CD14-positive monocyte (primary cell): ENCODE data around the gene SLC25A44. TPM values are rescaled to one million over a fixed set of nuclear protein-coding genes. Genes with fewer than 3 reads are reported as not detected.

Source experiments
- DNase-seq, 3 donors: peaks; one replicate each; pipeline ENCODE4 v3.0.0-alpha.2; 2011 to 2022
- H2AFZ ChIP-seq: 2 replicates; pipeline ENCODE4 v1.6.0; 2012; ENCODE audit warnings: mild to moderate bottlenecking, low read depth, low read length, inconsistent platforms; ENCODE audit not compliant: insufficient read depth, poor library complexity, severe bottlenecking
- H3K27ac ChIP-seq, 2 donors: 1 replicate in 1 of 2; 2 replicates in 1 of 2; pipeline ENCODE4 v1.5.1; 2012 to 2013; ENCODE audit warnings: low read length in 2 of 2, control low read depth in 1 of 2, inconsistent platforms in 1 of 2, low read depth in 1 of 2, mild to moderate bottlenecking in 1 of 2
- H3K27me3 ChIP-seq, 2 donors: one replicate each; pipeline versions ENCODE4 v1.6.0 to v1.6.1; 2011 to 2013; ENCODE audit warnings: low read length in 2 of 2; ENCODE audit not compliant: control insufficient read depth in 2 of 2, insufficient read depth in 2 of 2
- H3K36me3 ChIP-seq, 2 donors: replicated peaks in 1 of 2; 1 replicate in 1 of 2; 2 replicates in 1 of 2; pipeline versions ENCODE4 v1.5.1 to v1.6.1; 2012 to 2013; ENCODE audit warnings: low read length in 2 of 2, control low read depth in 1 of 2, inconsistent platforms in 1 of 2, mild to moderate bottlenecking in 1 of 2; ENCODE audit not compliant: insufficient read depth in 2 of 2, control insufficient read depth in 1 of 2
- H3K4me1 ChIP-seq, 2 donors: 1 replicate in 1 of 2; 2 replicates in 1 of 2; pipeline versions ENCODE4 v1.5.1 to v1.6.1; 2012 to 2013; ENCODE audit warnings: low read length in 2 of 2, control low read depth in 1 of 2, inconsistent platforms in 1 of 2, mild to moderate bottlenecking in 1 of 2, moderate library complexity in 1 of 2; ENCODE audit not compliant: insufficient read depth in 2 of 2, control insufficient read depth in 1 of 2
- H3K4me2 ChIP-seq: replicated peaks from 2 replicates; pipeline ENCODE3; 2012; ENCODE audit warnings: low read length, moderate library complexity, mild to moderate bottlenecking; ENCODE audit not compliant: poor library complexity, severe bottlenecking; ENCODE audit errors: extremely low read depth
- H3K4me3 ChIP-seq, 3 experiments: fragments of 200-600 bp in 1 of 3; sonication (generic) in 1 of 3; replicated peaks in 1 of 3; 1 replicate in 2 of 3; 2 replicates in 1 of 3; pipeline ENCODE4 v1.5.1; 2011 to 2013; ENCODE audit warnings: low read length in 3 of 3, mild to moderate bottlenecking in 3 of 3, control low read depth in 2 of 3, low read depth in 2 of 3, inconsistent platforms in 1 of 3, moderate library complexity in 1 of 3
- H3K79me2 ChIP-seq: 2 replicates; pipeline ENCODE4 v1.6.0; 2012; ENCODE audit warnings: mild to moderate bottlenecking, control low read depth, inconsistent platforms, low read length, moderate library complexity; ENCODE audit not compliant: insufficient read depth
- H3K9ac ChIP-seq: 2 replicates; pipeline ENCODE4 v1.6.0; 2017; ENCODE audit warnings: low read length, mild to moderate bottlenecking; ENCODE audit not compliant: insufficient read depth, poor library complexity, severe bottlenecking
- H3K9me3 ChIP-seq, 2 donors: replicated peaks in 1 of 2; 1 replicate in 1 of 2; 2 replicates in 1 of 2; pipeline versions ENCODE4 v1.5.1 to v1.6.1; 2012 to 2013; ENCODE audit warnings: low read length in 2 of 2, control low read depth in 1 of 2; ENCODE audit not compliant: control insufficient read depth in 1 of 2, insufficient read depth in 1 of 2
- H4K20me1 ChIP-seq: 2 replicates; pipeline ENCODE4 v1.6.0; 2012; ENCODE audit warnings: mild to moderate bottlenecking, low read length, control low read depth, moderate library complexity; ENCODE audit not compliant: insufficient read depth
- H3K27ac Mint-ChIP-seq, 7 donors: one replicate each; pipeline ENCODE4 v1.8.0; 2020; ENCODE audit warnings: mild to moderate bottlenecking in 7 of 7, mixed read lengths in 7 of 7, moderate library complexity in 6 of 7, inconsistent platforms in 2 of 7
- H3K27me3 Mint-ChIP-seq, 3 donors: one replicate each; pipeline ENCODE4 v1.8.0; 2021 to 2022; ENCODE audit warnings: low read depth in 3 of 3, mild to moderate bottlenecking in 3 of 3, mixed read lengths in 3 of 3, moderate library complexity in 3 of 3, inconsistent platforms in 1 of 3
- H3K36me3 Mint-ChIP-seq, 2 donors: one replicate each; pipeline ENCODE4 v1.8.0; 2020; ENCODE audit warnings: mixed read lengths in 2 of 2, inconsistent platforms in 1 of 2, mild to moderate bottlenecking in 1 of 2
- H3K4me1 Mint-ChIP-seq: one replicate; pipeline ENCODE4 v1.8.0; 2020; ENCODE audit warnings: mild to moderate bottlenecking, mixed read lengths
- H3K4me3 Mint-ChIP-seq, 2 donors: one replicate each; pipeline ENCODE4 v1.8.0; 2020; ENCODE audit warnings: mild to moderate bottlenecking in 2 of 2, mixed read lengths in 2 of 2, moderate library complexity in 1 of 2
- H3K9me3 Mint-ChIP-seq, 7 donors: one replicate each; pipeline ENCODE4 v1.8.0; 2020 to 2022; ENCODE audit warnings: mixed read lengths in 7 of 7, mild to moderate bottlenecking in 6 of 7, moderate library complexity in 6 of 7, inconsistent platforms in 2 of 7
- CTCF ChIP-seq: fragments of 200-600 bp; IDR thresholded peaks from one replicate; pipeline ENCODE4 v1.8.0; 2022; ENCODE audit warnings: antibody characterized with exemption, mild to moderate bottlenecking
- WGBS: methylation state at CpG from one replicate; pipeline ENCODE4 v1.1.5; 2013; ENCODE audit warnings: missing lambda C conversion rate; ENCODE audit not compliant: insufficient coverage; 5-methylcytosine and 5-hydroxymethylcytosine counted together
- intact Hi-C, 2 donors: fragments of 100-400 bp; cut with micrococcal nuclease; formaldehyde crosslinking; loops; one replicate each; pipeline versions ENCODE4 v1.15.0 to v1.15.1; 2023
- polyA plus RNA-seq, 3 donors: library from polyadenylated mRNA; depleted of rRNA in 1 of 3; unstranded in 2 of 3; stranded (reverse) in 1 of 3; fragments of 300-500 nt in 2 of 3; fragments of >200 nt in 1 of 3; fragmentation: Illumina TruSeq in 2 of 3; gene quantifications; 1 replicate in 2 of 3; 2 replicates in 1 of 3; pipeline ENCODE4 v1.2.3, GENCODE V29; 2012 to 2021

SLC25A44 gene
- polyA plus RNA-seq, 3 donors, result 17.1 to 28.8 (median 24.1) TPM

- H3K4me2 ChIP-seq, result no peak overlapping the region
- peak overlapping the region in 1 of 3 experiments; percentile 7 for H3K4me3 ChIP-seq
- H3K9me3 ChIP-seq, result no peaks in the 10 kb centered on the region
- no peak for TF ChIP-seq CTCF
- no peak overlapping the region for H3K4me3 Mint-ChIP-seq
- H3K79me2 ChIP-seq, result peaks cover 28% of the 10 kb centered on the region
- H3K4me1 ChIP-seq, result peaks cover 96 to 99% of the 10 kb centered on the region in 2 donors
- H3K36me3 Mint-ChIP-seq, result peaks cover 4 to 7% of the 10 kb centered on the region in 2 donors
- intact Hi-C loops, result no loop called here
- H3K27me3 ChIP-seq, result no peaks in the 10 kb centered on the region
- H3K27ac ChIP-seq, result peak overlapping the region; percentile 94 to 98
- peaks cover 0 to 2% (median 0%) of the 10 kb centered on the region in 3 donors for H3K27me3 Mint-ChIP-seq
- peaks cover 94% of the 10 kb centered on the region for H3K4me1 Mint-ChIP-seq
- H2AFZ ChIP-seq, result no peak overlapping the region
- H4K20me1 ChIP-seq, result no peaks in the 10 kb centered on the region
- no peaks in the 10 kb centered on the region for H3K36me3 ChIP-seq
- peaks cover 0 to 5% (median 0%) of the 10 kb centered on the region in 7 donors for H3K9me3 Mint-ChIP-seq
- H3K27ac Mint-ChIP-seq, result peak overlapping the region; percentile 91 to 99 (median 95)
- peak overlapping the region; percentile 74 for H3K9ac ChIP-seq
- 87% methylated on average over 3 of the region's 10 CpGs for WGBS
- peak; percentile 61 to 82 (median 74) for DNase-seq
Measured at GRCh38 chr1:156150333-156151011, 43.4 kb upstream of the SLC25A44 start.

GRCh38 chr1:156151093-156151688, 42.7 kb upstream of the SLC25A44 start:
- Histone ChIP-seq H3K79me2 (peaks cover 36% of the 10 kb centered on the region), H3K9ac (peak overlapping the region; percentile 74), H3K4me3 (peak overlapping the region in 1 of 3 experiments; percentile 7), H4K20me1 (peaks cover 3% of the 10 kb centered on the region), H3K4me2 (peak overlapping the region; percentile 16), H3K27me3 (no peaks in the 10 kb centered on the region), H2AFZ (no peak overlapping the region), H3K9me3 (no peaks in the 10 kb centered on the region), H3K36me3 (peaks cover under 1% of the 10 kb centered on the region in 2 donors), H3K27ac (peak overlapping the region; percentile 94 to 98), H3K4me1 (peaks cover 98 to 100% of the 10 kb centered on the region in 2 donors)
- TF ChIP-seq CTCF, result no peak
- H3K36me3 Mint-ChIP-seq, result peaks cover 8 to 10% of the 10 kb centered on the region in 2 donors
- intact Hi-C loops, result no loop called here
- no peaks in the 10 kb centered on the region for H3K27me3 Mint-ChIP-seq
- DNase-seq, result peak; percentile 89 to 90 (median 90)
- WGBS, result 21% methylated on average over 5 of the region's 6 CpGs
- H3K27ac Mint-ChIP-seq, result peak overlapping the region; percentile 91 to 99 (median 95)
- no peak overlapping the region for H3K4me3 Mint-ChIP-seq
- H3K9me3 Mint-ChIP-seq, result peaks cover 0 to 5% (median 0%) of the 10 kb centered on the region in 7 donors
- H3K4me1 Mint-ChIP-seq, result peaks cover 94% of the 10 kb centered on the region
